GM23248 (cell line): ENCODE data around the gene PHF21B.

ENCODE experiments used
- EZH2 ChIP-seq: fragments of 200-600 bp; sonication (generic); IDR thresholded peaks from 2 replicates; pipeline ENCODE4 v1.6.1; 2018; ENCODE audit warnings: antibody characterized with exemption, mild to moderate bottlenecking; ENCODE audit not compliant: insufficient read depth, poor library complexity, severe bottlenecking
- EZH2phosphoT487 ChIP-seq: fragments of 200-600 bp; sonication (generic); IDR thresholded peaks from 2 replicates; pipeline ENCODE4 v1.6.1; 2018; ENCODE audit warnings: antibody characterized with exemption, moderate library complexity, mild to moderate bottlenecking, low read depth; ENCODE audit not compliant: insufficient read depth

GRCh38 chr22:44870021-44870420, 139.8 kb downstream of the PHF21B start:
- TF ChIP-seq EZH2, result no peak
- no peak for TF ChIP-seq EZH2phosphoT487
